CD4-positive, alpha-beta T cell treated with Interleukin-21 for 1 hour (primary cell): ENCODE measurements around the gene HS3ST3A1.

Source experiments
- DNase-seq: peaks from one replicate; pipeline ENCODE4 v3.0.0-alpha.2; 2020

Gene HS3ST3A1

GRCh38 chr17:13485327-13485726, 116.4 kb downstream of the HS3ST3A1 start:
- no peak for DNase-seq

- no peak for DNase-seq
Observed at GRCh38 chr17:13484020-13484419, 117.7 kb downstream of the HS3ST3A1 start.

- no peak for DNase-seq
Observed at GRCh38 chr17:13480877-13481276, 120.9 kb downstream of the HS3ST3A1 start.

GRCh38 chr17:13478326-13478830, 123.4 kb downstream of the HS3ST3A1 start:
- DNase-seq = no peak

GRCh38 chr17:13477180-13477611, 124.5 kb downstream of the HS3ST3A1 start:
- no peak for DNase-seq

- no peak for DNase-seq
Observed at GRCh38 chr17:13476720-13477119, 125.0 kb downstream of the HS3ST3A1 start.

GRCh38 chr17:13475574-13476223, 126.0 kb downstream of the HS3ST3A1 start:
- no peak for DNase-seq

- no peak for DNase-seq
Observed at GRCh38 chr17:13474073-13474800, 127.5 kb downstream of the HS3ST3A1 start.

- no peak for DNase-seq
Observed at GRCh38 chr17:13465678-13466077, 136.1 kb downstream of the HS3ST3A1 start.

GRCh38 chr17:13462673-13463124, 139.0 kb downstream of the HS3ST3A1 start:
- no peak for DNase-seq

- DNase-seq = no peak
Observed at GRCh38 chr17:13462146-13462545, 139.6 kb downstream of the HS3ST3A1 start.

- DNase-seq = no peak
Observed at GRCh38 chr17:13460261-13461000, 141.3 kb downstream of the HS3ST3A1 start.

GRCh38 chr17:13457783-13458182, 143.9 kb downstream of the HS3ST3A1 start:
- DNase-seq = no peak
